A673 (cell line): ENCODE results near the gene ASPSCR1. TPM values are rescaled to one million over a fixed set of nuclear protein-coding genes. Genes with fewer than 3 reads are reported as not detected.
"Not testable (repeated sequence)": the region's sequence is repeated elsewhere in the genome, so short reads cannot be mapped to it uniquely, and the experiment has no call there.

Source experiments
- BruUV-seq: library from RNA; stranded (reverse); fragments of 400-500 nt; replicated peaks from 2 replicates; lab custom pipeline; 2021; lab: Mats Ljungman, UMichigan
- CTCF ChIA-PET: fragments of 300-600 bp; sonication (Branson Sonifier 250); formaldehyde crosslinking; loops from one replicate; lab custom pipeline; 2022; ENCODE audit warnings: antibody characterized with exemption; lab: Charles Lee
- POLR2A ChIA-PET: fragments of 300-600 bp; sonication (Branson Sonifier 250); formaldehyde crosslinking; loops from one replicate; lab custom pipeline; 2022; ENCODE audit warnings: antibody characterized with exemption; ENCODE audit not compliant: low non-redundant PET; lab: Charles Lee
- DNase-seq: peaks from one replicate; pipeline ENCODE4 v3.0.0-alpha.2; 2015; ENCODE audit warnings: low spot score
- H3K27ac ChIP-seq: fragments of 200-600 bp; sonication (generic); 2 replicates; pipeline ENCODE4 v1.5.1; 2016; ENCODE audit warnings: mixed run types, low read depth, mild to moderate bottlenecking, mixed read lengths, antibody characterized with exemption, low read length; ENCODE audit not compliant: poor library complexity, severe bottlenecking
- H3K27me3 ChIP-seq: fragments of 200-600 bp; sonication (generic); replicated peaks from 2 replicates; pipeline ENCODE4 v1.6.1; 2017; ENCODE audit warnings: mixed run types, low read depth, mild to moderate bottlenecking, mixed read lengths, antibody characterized with exemption, low read length; ENCODE audit not compliant: insufficient read depth, poor library complexity
- H3K36me3 ChIP-seq: fragments of 200-600 bp; sonication (generic); 2 replicates; pipeline ENCODE4 v1.6.1; 2016; ENCODE audit warnings: mixed run types, mild to moderate bottlenecking, mixed read lengths, antibody characterized with exemption, low read length; ENCODE audit not compliant: insufficient read depth, poor library complexity, severe bottlenecking
- H3K4me1 ChIP-seq: fragments of 200-600 bp; sonication (generic); 2 replicates; pipeline ENCODE4 v1.6.1; 2017; ENCODE audit warnings: mixed run types, mild to moderate bottlenecking, mixed read lengths, antibody characterized with exemption, low read length; ENCODE audit not compliant: insufficient read depth, poor library complexity, severe bottlenecking
- H3K4me3 ChIP-seq: fragments of 200-600 bp; sonication (generic); 2 replicates; pipeline ENCODE4 v1.5.1; 2016; ENCODE audit warnings: low read depth, mixed run types, mild to moderate bottlenecking, mixed read lengths, low read length; ENCODE audit not compliant: poor library complexity, severe bottlenecking
- H3K9me3 ChIP-seq: fragments of 200-600 bp; sonication (generic); 2 replicates; pipeline ENCODE4 v1.6.1; 2016; ENCODE audit warnings: mixed run types, low read depth, mild to moderate bottlenecking, mixed read lengths, antibody characterized with exemption, low read length; ENCODE audit not compliant: poor library complexity, severe bottlenecking
- CTCF ChIP-seq: fragments of 300-800, 200-600 bp; sonication (generic); conservative IDR thresholded peaks from 2 replicates; pipeline ENCODE4 v1.5.1; 2017; ENCODE audit warnings: low read depth, mild to moderate bottlenecking, antibody characterized with exemption, low read length, moderate library complexity, mixed read lengths
- EZH2 ChIP-seq: fragments of 200-600 bp; sonication (generic); IDR thresholded peaks from 2 replicates; pipeline ENCODE4 v1.6.1; 2017; ENCODE audit warnings: borderline replicate concordance, low read depth, mild to moderate bottlenecking, mixed read lengths, antibody characterized with exemption, low read length; ENCODE audit not compliant: poor library complexity, severe bottlenecking
- intact Hi-C: fragments of 100-400 bp; cut with micrococcal nuclease; formaldehyde crosslinking; loops from one replicate; pipeline ENCODE4 v1.10.0; 2022; ENCODE audit not compliant: unreplicated experiment
- total RNA-seq: library from RNA; stranded (reverse); gene quantifications from 2 replicates; pipeline ENCODE4 v1.2.3, GENCODE V29; 2021

ASPSCR1 gene
- total RNA-seq, 1 experiment from 2014 or later: 46.2 TPM

- no TSS peak for BruUV-seq
These were observed 3.4 kb downstream of the ASPSCR1 start for GRCh38 chr17:81980707-81981343.

GRCh38 chr17:81981511-81981910, 4.1 kb downstream of the ASPSCR1 start:
- POLR2A ChIA-PET, H3K27ac ChIP-seq, H3K36me3 ChIP-seq, BruUV-seq, H3K4me1 ChIP-seq, H3K9me3 ChIP-seq, DNase-seq, H3K4me3 ChIP-seq, H3K27me3 ChIP-seq, intact Hi-C loops, CTCF ChIA-PET: not testable (repeated sequence)

More at GRCh38 chr17:81980707-81981343, 3.4 kb downstream of the ASPSCR1 start:
- Histone ChIP-seq H3K36me3 (no peaks in the 10 kb centered on the region), H3K9me3 (no peaks in the 10 kb centered on the region), H3K27ac (no peak overlapping the region), H3K4me3 (no peak overlapping the region), H3K4me1 (peaks cover 5% of the 10 kb centered on the region), H3K27me3 (no peaks in the 10 kb centered on the region)
- CTCF ChIA-PET: no interaction called here
- POLR2A ChIA-PET: no interaction called here
- intact Hi-C loops: no loop called here
- DNase-seq: no peak
- TF ChIP-seq CTCF: no peak
- TF ChIP-seq EZH2: no peak

- H3K27me3 ChIP-seq: no peaks in the 10 kb centered on the region
- DNase-seq: no peak
- BruUV-seq: no TSS peak
- ChIA-PET POLR2A (no interaction called here), CTCF (no interaction called here)
- peaks cover 5% of the 10 kb centered on the region for H3K4me1 ChIP-seq
- intact Hi-C loops: no loop called here
- H3K9me3 ChIP-seq: no peaks in the 10 kb centered on the region
- H3K36me3 ChIP-seq: no peaks in the 10 kb centered on the region
- no peak for TF ChIP-seq CTCF
- H3K4me3 ChIP-seq: no peak overlapping the region
- no peak overlapping the region for H3K27ac ChIP-seq
These were observed 5.7 kb downstream of the ASPSCR1 start for GRCh38 chr17:81983011-81983638.
